GM19035 (cell line): ENCODE measurements around the gene GLUL.
"Not testable (repeated sequence)": the region's sequence is repeated elsewhere in the genome, so short reads cannot be mapped to it uniquely, and the experiment has no call there.

ENCODE experiments used
- ATAC-seq: cut with Tn5 transposase; IDR thresholded peaks from one replicate; pipeline ENCODE4 v1.9.1; 2021; ENCODE audit not compliant: unreplicated experiment

The GLUL gene

DNA sequence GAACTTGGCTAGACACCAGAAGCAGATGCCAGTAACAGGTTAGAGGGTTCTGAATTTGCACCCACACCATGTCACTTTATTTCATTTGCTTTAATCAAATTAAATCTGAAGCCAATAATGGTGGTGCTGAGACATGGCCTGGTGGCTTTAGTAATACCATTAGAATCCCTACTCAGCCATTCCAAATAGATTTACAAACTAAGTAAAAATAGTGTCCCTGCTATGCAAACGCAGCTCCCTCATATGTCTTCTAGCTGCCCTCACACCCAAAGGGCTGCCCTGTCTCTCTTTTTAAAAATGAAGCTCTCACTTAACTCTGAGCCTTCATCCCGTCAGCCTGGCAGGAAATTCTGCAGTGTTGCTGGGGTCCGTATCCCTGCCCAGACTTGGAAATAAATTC, 21.1 kb downstream of the GLUL start:
- no peak for ATAC-seq

DNA sequence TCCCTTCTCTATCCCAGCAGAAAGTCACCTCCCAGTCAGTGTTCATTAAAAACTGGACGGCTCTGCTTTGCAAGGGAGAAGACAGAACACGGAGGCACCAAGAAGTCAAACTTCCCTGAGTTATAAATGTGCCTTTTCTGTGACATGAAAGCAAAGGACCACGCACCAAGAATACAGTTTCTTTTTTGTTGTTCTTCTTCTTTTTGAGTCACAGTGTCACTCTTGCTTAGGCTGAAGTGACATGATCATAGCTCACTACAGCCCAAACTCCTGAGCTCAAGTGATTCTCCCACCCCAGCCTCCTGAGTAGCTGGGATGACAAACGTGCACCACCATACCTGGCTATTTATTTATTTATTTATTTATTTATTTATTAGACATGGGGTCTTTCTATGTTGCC, 22.7 kb downstream of the GLUL start:
- ATAC-seq, result no peak

DNA sequence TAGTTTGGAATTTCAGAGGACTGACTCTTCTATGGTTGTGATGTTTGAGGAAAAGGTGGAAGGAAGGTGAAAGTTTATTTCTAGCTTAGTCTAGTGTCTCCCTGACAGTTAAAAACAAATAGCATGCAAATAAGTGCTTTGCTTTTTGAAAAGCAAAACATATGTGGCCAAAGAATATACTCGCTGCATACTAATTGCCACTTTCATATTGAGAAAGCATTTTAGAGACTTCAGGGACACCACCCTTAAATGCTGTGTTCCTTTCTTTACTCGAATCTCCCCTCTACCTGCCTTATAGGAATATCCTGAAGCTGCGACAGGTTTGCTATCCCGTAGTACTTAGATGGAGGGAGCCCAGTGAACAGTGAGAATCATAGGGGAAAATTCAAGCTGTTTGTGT, 23.2 kb downstream of the GLUL start:
- no peak for ATAC-seq

DNA sequence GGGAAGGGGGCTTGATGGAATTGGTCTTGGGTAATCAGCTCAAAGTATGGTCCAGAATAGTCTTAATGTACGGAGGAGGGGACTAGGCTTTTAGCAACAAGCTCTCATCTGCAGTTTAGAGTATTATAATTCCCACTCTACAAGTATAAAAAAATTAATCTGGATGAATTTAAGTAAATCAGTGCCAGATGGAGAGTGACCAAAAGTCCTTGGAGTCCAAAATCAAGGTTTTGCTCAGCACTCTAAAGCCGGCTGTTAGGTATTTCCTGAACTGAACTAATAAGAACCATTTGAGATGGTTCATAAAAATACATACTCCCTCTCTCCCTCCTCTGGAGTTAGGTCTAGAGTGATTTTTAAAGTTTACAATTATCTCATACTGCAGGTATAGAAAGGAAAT, 23.7 kb downstream of the GLUL start:
- no peak for ATAC-seq

DNA sequence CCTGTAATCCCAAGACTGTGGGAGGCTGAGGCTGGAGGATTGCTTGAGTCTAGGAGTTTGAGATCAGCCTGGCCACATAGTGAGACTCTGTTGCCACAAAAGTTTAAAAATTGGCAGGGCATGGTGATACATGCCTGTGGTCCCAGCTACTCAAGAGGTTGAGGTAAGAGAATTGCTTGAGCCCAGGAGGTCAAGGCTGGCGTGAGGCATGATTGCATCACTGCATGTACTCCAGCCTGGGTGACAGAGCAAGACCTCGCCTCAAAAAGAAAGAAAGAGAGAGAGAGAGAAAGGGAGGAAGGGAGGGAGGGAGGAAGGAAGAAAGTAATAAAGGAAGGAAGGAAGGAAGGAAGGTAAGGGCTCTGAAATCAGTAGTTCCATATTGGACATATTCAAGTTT, 25.0 kb downstream of the GLUL start:
- no peak for ATAC-seq

DNA sequence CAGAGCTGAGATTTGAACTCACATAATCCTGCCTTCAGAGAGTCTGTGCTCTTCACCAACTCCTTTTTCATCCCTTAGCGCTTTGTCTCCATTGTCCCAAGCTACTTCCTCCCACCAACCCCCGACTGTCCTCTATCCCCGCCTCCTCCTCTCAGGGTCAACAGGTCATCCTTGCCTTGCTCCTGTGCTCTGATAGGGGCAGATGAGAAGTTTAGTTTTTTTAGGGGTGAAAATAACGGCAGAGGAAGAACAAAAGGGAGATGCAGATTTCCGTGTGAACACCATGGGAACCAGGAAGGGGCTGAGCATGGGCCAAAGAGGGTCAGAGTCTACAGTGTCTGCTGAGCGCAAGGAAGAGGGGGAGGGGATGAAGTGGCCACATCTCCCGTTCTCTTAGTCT, 31.9 kb downstream of the GLUL start:
- no peak for ATAC-seq

DNA sequence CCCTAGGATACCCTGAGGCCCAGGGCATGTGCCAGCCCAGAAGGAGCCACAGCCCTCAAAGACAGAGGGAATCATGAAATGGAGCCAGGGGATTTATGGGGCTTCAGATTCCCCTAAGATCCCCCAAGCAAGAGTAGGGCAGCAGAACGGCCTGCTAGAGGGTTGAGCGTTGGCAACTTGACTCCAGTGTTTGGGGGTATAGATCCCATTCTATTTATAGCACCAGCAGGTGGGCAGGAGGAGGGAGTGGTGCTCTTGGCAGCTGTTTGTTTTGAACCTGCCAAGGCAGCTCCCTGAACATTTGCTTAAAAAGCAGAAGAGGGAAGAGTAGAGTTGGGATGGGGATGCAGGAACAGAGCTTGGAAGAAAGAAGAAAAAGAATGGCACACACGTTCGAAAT, 33.7 kb downstream of the GLUL start:
- no peak for ATAC-seq

DNA sequence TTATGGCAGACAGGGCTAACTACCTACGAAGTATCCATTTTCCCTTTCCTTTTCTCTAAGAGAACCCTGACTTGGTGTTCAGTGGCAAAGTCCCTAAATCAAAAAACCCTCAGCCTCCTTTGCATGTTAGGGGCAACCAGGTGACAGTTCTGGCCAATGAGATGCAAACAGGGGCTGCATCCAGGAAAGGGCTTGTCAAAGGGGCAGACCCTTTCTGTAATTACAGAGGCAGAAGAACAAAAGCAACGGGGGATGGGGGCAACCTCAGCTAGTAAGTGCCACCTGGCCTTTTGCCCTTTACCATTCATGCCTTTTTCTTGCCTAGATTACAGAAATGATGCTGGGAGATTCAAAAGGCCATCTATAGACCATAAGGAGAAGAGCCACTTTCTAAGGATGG, 34.4 kb downstream of the GLUL start:
- ATAC-seq, result no peak

DNA sequence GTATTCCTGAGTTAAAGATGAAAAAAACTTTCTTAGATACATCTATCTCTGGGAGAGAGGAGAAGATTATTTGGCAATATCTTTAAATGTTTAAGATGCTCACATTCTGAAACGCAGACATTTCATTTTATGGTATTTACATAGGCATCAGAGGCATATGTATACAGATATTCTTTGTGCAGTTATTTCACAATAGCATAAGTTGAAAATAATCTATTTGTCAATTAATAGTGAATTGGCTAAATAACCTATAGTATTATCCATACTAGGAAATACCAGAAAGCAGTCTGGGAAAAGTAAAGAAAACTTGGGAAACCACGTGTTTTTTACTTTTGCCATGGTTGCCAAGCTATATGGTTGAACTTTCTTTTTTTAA, 35.9 kb downstream of the GLUL start:
- ATAC-seq, result no peak

DNA sequence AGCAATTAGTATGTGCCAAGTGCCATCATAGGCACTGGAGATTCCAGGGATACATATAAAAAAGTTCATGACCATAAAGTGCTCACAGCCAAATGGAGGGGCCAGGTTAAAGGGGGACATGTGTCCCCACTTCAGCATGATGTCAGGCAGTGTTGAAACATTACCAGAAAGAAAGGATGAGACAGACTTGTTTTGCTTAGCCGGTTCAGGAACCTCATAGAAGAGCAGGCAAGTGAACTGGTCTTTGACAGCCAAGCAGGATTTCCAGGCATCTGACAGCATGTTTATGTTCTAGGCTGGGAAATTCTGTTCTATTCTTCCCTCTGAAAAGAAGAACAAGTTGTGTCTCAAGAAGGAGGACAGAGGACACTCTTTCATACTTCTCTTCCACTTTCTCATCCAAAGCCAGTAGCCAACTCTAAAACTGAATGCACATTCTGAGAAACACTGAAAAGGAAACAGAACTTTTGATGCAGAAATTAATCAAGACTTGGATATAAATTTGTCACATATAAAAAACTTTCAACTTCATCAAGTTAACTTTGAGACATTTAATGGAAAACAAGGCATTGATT, 39.7 kb downstream of the GLUL start:
- ATAC-seq, result no peak

DNA sequence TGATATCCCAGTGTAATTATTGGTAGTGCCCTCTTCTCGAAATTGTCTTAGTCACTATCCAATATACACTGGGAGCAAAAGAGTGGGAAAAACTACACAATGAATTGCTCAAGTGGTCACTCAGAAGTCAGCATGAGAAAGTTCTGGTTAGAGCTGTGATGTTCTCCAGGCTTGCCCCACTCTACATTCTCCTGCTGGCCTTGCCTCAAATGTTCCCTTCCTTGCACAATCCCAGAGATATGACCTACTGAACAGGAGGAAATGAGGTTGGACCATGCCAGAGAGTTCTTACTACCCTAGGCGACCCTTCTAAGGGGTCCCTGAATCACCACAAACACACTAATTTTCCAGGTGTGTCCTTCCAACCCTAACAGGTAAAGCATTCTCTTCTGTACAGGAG, 40.8 kb downstream of the GLUL start:
- no peak for ATAC-seq

DNA sequence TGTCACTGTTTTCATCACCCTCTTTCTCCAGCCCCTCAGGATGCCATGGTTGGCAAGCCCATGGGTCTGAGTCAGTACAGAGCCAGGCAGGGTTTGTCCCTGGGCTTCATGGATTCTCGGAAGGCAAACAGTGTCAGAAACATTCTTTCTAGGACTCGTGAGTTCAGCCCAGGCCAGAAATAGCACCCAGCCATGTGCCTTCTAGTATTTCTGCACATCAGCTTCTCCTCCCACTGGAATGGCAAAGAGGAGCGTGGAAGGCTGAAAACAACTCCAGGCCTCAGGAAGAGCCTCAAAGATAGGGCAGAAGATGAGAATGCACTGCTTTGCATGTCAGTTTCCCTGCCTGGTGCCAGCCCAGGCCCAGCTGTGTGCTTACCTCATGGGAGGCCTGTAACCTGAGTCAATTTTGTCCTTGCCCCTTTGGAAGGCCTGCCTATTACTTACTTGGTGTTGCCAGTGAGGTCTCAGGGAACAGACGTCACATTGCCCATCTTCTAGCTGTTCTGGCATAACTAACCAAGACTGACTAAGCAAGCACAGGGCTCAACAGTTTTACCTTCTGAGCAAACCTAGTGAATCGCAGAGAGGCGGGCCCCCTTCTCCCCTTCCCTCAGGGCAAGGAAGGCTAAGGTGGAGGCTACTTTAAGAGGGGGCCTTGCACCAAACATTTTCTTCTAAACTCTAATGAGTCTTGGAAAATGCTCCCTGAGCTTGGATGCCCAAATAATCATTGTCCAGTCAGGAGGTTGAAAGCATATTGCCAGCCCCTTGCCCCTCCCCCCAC, 42.4 kb downstream of the GLUL start:
- no peak for ATAC-seq

DNA sequence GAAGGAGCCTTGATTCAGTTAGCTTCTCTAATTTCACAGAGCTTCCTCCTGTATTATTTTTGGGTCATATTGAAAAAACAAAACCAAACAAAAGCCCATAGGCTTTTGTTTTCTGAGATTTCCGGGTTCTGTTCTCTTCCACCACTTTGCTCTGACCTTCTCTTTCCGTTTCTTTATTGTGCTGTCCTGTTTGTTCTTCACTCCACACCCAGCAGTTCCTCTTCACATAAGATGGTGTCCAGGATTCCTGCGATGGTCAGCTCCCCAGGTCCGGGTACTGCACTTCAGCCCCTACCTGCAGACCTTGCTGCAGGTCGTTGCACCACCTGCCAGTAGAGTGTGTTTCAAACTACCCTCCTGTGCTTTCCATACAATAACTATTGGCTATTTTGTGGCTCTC, 44.6 kb downstream of the GLUL start:
- no peak for ATAC-seq

DNA sequence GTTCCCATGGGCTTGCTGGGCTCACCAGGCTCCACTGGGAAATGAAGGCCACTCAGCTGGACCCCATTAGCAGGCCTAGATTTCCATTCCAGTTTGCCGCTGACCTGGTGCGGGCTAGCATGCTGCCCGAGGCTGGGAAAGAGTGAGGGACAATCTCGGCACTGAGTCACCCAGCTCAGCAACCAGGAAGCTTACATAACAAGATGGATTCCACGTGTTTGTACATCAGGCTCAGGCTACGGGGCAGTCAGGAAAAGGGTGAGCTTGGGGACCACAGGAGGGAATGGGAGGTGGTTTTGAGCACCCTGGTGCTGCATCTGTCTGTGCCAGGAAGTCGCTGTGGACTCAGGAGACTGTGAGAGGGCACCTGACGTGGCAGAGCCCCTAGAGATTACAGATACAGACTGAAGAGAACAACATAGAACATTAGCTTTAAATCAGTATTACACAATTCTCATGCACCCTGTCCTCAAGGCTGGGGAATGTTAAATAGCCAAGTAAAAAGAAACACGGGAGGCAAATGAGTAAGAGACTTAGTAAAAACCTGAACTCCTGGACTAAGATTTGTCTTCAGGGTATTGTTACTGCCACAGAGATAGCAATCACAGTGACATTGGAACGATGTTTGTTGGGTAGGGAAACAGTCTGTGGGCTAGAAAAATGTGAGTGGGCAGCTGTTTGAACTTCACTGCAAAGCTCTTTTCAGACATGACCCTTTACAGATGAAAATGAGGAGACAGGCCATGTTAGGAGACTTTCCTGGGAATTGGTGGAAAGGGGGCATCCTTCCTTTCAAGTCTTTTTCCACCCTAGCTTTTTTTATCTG, 51.1 kb downstream of the GLUL start:
- ATAC-seq, result no peak

DNA sequence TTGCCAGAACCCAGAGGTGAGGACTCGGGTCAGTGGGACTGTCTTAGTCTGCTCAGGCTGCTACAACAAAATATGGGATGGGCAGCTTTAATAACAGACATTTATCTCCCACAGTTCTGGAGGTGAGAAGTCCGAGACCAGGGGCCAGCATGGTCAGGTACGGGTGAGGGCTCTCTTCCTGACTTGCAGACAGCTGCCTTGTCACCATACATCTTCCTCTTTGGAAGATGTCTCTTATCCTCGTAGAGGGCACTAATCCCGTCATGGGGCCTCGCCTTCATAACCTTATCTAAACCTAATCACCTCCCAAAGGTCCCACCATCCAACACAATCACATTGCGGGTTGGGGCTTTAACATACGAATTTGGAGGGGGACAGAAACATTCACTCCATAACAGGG, 51.9 kb downstream of the GLUL start:
- ATAC-seq, result no peak

DNA sequence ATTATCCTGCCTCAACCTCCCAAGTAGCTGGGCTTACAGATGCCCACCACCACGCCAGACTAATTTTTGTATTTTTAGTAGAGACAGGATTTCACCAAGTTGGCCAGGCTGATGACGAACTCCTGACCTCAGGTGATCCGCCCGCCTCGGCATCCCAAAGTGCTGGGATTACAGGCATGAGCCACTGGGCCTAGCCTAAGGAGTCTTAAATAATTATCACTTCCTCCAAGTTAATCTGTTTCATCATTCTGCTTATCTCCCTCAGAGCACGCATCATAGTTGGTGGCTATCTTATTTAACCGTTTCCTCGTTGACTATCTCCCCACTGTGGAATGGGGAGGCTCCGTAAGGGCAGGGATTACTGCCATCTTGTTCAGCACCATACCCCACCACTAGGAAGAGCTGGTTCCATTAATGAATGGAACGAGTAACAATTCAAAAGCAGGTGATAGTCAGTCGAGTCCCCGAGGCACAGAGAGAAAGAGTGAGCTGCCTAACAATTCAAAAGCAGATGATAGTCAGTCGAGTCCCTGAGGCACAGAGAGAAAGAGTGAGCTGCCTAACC, 52.7 kb downstream of the GLUL start:
- ATAC-seq, result no peak

DNA sequence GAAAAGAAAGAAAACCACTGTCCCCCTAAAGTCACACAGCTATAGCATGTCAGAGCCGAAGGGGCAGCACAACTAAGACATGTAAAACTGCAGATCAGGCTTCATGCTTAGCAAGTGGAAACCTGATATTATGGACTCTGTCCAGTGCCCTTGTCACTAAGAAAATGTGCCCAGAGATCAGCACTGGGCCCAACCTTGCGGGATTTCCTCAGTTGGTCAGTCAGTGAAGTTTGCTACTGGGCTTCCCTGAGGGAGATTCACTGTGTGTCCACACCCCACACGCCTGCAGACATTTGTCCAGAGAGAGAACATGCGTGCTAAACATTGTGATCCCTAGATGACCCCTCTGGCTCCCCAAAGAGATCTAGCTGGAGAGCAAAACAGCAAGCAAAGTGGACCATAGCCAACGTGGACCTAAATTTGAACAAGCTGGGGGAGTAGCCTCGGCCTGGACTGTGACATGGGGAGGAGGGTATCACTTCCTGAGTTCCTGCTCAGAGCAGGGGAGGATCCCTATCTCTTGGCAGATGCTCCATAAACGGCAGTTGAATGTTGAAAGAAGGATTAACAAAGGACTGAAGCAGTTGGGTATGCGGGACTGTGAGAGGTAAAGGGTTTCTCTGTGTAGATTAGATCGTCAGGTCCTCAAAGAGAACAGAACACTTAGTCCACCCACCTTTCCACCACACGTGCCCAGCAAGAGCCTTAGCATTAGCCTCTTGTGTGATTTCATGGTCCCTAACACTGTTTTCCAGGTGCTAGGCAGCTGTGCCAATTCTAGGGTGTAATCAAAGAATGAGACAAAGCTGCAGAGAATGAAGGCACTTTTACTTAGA, 53.6 kb downstream of the GLUL start:
- no peak for ATAC-seq

DNA sequence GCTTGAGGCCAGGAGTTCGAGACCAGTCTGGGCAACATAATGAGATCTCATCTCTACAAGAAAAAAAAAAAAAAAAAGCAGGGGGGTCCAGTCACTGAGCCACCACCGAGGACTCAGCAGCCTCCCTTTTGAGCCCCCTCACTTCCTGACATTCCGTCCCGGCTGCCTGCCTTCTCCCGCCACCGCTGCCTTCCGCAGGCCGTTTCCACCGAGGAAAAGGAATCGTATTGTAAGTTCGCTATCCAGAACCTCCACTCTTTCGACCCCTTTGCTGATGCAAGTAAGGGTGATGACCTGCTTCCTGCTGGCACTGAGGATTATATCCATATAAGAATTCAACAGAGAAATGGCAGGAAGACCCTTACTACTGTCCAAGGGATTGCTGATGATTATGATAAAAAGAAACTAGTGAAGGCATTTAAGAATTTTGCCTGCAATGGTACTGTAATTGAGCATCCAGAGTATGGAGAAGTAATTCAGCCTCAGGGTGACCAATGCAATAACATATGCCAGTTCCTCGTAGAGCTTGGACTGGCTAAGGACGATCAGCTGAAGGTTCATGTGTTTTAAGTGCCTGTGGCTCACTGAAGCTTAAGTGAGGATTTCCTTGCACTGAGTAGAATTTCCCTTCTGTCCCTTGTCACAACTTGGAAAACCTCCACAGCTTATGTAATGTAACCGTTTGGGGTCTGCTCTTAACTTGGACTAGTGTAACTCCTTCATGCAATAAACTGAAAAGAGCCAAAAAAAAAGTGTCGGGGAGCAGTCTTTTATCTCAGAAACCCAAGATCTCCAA, 55.6 kb downstream of the GLUL start:
- ATAC-seq, result no peak

DNA sequence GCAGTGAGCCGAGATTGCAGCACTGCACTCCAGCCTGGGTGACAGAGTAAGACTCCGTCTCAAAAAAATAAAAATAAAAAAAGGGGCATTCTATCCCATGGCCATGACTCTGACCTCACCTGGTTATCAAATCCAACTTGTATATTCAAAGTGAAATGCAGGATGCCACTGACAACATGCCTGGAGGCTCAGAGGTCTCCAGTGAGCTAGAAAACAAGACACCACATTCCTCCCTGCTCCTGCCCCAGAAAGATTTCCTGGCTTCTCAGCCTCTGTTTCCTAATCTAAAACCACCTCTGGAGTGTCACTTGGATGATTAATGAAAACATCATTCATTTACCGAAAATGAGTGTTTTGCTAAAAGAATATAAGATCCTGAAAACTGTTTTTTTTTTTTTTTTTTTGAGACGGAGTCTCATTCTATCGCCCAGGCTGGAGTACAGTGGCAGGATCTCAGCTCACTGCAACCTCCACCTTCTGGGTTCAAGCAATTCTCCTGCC, 58.5 kb downstream of the GLUL start:
- not testable (repeated sequence) for ATAC-seq
